HG03095 (cell line): ENCODE data around the gene ALKBH4.
"Not testable (repeated sequence)": the region's sequence is repeated elsewhere in the genome, so short reads cannot be mapped to it uniquely, and the experiment has no call there.

Experiments
- ATAC-seq: cut with Tn5 transposase; IDR thresholded peaks from one replicate; pipeline ENCODE4 v1.9.1; 2021; ENCODE audit warnings: moderate library complexity; ENCODE audit not compliant: unreplicated experiment

Gene ALKBH4

GRCh38 chr7:102464577-102465280 is at the start of gene ALKBH4, which contains the start of gene LRWD1:
TSS of gene ALKBH4 (minus strand) at chr7:102464863. CDS start at chr7:102464836, 27 bp downstream.
TSS of gene LRWD1 (plus strand) at chr7:102464984. CDS start at chr7:102465081, 97 bp downstream.
- peak; percentile 79 for ATAC-seq

- ATAC-seq, result not testable (repeated sequence)
Observed at GRCh38 chr7:102512642-102513221, 48.1 kb upstream of the ALKBH4 start.

GRCh38 chr7:102511860-102512522 is 47.3 kb upstream of the ALKBH4 start:
- peak; percentile 38 for ATAC-seq

- not testable (repeated sequence) for ATAC-seq
Observed at GRCh38 chr7:102510575-102510974, 45.9 kb upstream of the ALKBH4 start.

GRCh38 chr7:102507410-102508088 is 42.9 kb upstream of the ALKBH4 start:
- ATAC-seq, result not testable (repeated sequence)

- ATAC-seq, result not testable (repeated sequence)
Observed at GRCh38 chr7:102505298-102506185, 40.9 kb upstream of the ALKBH4 start.

GRCh38 chr7:102503141-102503540 is 38.5 kb upstream of the ALKBH4 start:
- ATAC-seq, result not testable (repeated sequence)

- not testable (repeated sequence) for ATAC-seq
Observed at GRCh38 chr7:102498321-102498720, 33.7 kb upstream of the ALKBH4 start.

GRCh38 chr7:102497308-102497707 is 32.6 kb upstream of the ALKBH4 start:
- ATAC-seq, result not testable (repeated sequence)

GRCh38 chr7:102496861-102497260 is 32.2 kb upstream of the ALKBH4 start:
- ATAC-seq, result not testable (repeated sequence)

GRCh38 chr7:102494473-102495149 is 29.9 kb upstream of the ALKBH4 start:
- peak; percentile 70 for ATAC-seq

GRCh38 chr7:102494026-102494425 is 29.4 kb upstream of the ALKBH4 start:
- ATAC-seq, result peak; percentile 2

- peak; percentile 34 for ATAC-seq
Observed at GRCh38 chr7:102493220-102493935, 28.7 kb upstream of the ALKBH4 start.

GRCh38 chr7:102490529-102491075 is 25.9 kb upstream of the ALKBH4 start:
- peak; percentile 36 for ATAC-seq

- not testable (repeated sequence) for ATAC-seq
Observed at GRCh38 chr7:102484317-102484716, 19.7 kb upstream of the ALKBH4 start.

GRCh38 chr7:102481962-102482361 is 17.3 kb upstream of the ALKBH4 start:
- ATAC-seq, result not testable (repeated sequence)

GRCh38 chr7:102479982-102480637 is 15.4 kb upstream of the ALKBH4 start:
- not testable (repeated sequence) for ATAC-seq

- peak; percentile 28 for ATAC-seq
Observed at GRCh38 chr7:102479209-102479584, 14.5 kb upstream of the ALKBH4 start.
